NCI-H526 (cell line): Measurements from ENCODE around the gene SRC.

ENCODE experiments used
- DNase-seq, 2 experiments: peaks; one replicate each; lab custom pipeline; 2025; lab: John Stamatoyannopoulos, UW

The SRC gene

DNA sequence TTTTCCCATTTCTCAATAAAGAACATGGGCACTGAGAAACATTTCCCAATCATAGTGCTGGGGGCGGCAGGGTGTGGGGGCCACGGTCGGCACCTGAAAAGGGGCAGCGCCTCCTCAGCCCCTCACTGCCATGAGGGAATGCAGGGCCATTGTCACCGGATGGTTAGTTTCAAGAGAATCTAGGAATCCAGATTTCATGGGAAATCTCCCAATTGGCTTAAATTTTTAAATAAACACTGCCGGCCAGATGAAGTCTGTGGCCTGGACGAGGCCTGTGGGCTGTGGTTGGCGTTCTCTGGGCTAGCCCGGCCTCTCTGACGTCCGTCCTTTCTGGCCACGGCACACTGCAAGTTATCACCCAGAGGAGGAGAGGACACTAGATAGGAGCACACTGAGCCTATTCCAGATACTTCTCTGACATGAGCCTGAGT lies 30.9 kb upstream of the SRC start:
- DNase-seq: no peak

DNA sequence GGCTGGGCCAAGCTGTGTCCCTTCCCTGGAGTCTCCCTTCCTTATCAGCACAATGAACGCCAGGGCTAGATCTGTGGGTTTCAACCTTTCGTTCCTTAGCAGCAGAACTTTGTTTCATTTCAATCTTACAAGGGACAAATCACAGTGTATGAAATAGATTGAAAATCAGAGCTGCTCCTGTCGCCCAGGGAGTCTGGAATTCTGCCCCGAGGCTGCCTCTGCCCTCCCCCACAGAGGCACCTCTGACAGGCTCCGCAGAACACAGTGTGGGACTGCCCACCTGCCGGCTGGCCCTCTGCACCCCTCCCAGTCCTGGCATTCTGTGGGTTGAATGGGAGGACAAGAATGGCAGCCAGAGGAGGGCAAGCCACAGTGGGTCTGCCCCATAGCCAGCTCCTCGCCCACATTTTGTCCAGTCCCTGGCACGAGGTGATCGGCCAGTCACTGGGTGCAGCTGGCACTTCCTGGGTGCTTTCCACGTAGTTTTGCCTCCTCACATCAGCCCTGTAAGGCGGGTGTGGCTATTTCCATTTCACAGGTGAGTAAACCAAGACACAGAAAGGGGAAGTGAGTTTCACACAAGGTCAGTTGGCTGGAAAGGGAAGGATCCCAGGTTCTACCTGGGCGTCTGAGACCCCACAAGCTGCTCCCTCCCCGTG lies 30.4 kb upstream of the SRC start:
- DNase-seq: no peak

DNA sequence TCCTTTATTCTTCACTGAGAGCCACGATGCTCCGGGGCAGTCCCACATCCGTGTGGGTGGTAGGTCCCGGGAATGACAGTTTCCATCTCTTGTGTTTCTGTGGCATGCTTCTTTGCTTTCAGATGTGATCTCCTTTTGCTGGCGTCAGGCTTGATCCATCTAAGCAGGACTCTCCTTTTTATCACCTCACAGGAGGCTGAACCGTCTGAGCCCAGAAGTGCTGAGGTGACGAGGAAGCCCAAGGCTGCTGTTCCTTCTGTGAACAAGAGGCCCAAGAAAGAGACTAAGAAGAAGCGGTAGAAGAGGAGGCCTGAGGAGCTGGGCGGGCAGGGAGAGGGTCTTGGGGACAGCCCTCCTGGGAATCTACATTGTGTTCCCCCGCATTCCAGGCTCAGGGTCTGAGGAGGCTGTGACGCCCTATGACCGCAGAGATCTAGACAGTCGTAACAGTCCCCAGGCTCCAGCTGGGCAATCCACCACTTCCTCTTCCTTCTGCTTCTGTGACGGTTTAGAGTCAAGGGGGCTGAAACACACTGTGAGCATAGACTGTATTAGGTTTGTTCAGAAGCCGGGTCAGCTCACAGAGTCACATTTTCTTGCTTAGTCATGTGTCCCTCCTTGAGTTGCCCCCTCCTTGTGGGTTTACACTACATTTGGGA lies 29.7 kb upstream of the SRC start:
- DNase-seq: no peak

DNA sequence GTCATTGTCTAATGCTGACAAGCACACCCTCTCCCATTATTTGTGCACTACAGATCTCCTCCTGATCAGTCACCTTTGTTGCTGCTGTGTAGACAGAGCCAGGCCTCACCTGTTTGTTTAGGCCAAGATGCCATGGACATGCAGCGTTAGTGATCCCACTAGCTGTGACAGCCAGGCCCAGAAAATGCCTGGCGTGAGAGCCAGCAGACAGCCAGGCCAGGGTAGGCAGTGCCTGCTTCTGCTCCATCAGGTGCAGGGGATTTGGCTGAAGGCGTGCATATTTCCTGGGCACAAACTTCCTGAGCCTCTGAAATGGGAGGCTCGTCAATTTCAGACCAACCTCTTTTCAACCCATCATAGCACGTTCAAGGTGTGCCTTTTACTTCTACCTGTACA lies 29.2 kb upstream of the SRC start:
- DNase-seq: no peak

DNA sequence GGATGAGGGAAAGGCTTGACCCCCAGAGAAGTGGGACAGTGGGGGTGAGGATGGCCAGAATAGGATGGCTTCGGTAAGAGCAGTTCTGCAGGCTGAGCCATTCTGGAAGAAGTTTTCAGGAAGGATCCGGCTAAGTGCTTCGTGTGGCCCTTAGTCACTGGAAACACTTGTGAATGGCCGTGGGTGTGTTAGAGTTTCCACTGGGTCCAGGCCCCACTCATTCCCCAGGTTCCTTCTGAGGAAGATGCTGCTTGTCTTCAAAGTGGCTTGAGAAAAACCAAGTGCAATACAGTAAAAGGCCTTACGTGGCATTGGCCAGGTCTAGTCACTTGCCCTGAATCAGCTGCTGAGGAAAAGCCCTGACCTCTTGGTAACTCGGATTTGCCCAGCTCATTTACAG lies 28.6 kb upstream of the SRC start:
- DNase-seq: no peak

DNA sequence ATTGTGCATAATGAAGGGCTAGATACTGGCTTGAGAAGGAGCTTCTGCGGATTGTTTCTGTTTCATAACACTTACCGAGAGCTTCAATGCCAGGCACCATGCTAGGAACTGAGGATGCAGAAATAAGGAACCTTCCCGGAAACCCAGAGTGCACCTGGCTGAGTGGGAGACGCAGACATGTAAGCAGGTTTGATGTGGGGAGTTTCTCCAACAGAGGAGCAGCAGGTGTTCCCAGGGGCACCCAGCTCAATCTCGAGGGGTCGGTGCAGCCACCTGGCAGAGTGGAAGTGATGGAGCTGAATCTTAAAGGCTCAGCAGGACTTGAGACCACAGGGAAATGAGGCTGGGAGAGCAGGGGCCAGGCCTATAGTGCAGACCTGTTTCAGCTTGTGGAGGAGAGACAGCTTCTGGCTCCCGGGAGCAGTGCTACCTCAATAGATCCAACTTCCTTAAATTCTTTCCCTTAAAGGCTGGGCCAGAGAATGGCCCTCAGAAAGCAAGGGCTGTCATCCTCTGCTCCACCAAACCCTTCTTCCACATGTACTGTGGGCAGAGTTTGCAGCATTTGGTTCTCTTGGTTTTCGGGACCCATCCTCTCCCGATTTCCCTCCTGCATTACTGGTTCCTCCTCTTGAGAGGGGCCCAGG lies 27.8 kb upstream of the SRC start:
- DNase-seq: no peak

DNA sequence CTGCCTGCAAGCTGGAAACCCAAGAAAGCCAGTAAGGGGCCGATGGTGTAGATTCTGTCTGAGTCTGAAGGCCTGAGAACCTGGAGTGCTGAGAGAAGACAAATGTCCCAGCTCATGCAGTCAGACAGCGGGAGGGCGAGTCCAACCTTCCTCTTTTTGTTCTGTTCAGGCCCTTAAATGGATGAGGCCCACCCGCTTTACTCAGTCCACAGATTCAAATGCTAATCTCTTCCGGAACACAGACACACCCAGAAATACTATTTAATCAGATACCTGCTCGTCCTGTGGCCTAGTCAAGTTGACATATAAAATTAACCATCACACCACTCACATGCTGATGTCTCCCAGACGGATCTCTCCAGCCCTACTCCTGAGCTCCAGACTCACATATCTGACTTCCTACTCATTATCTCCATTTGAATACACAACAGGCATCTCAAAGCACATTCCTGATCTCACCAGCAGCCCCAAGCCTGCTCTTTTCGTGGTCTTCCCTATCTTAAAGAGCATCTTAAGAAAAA lies 26.7 kb upstream of the SRC start:
- DNase-seq: no peak

DNA sequence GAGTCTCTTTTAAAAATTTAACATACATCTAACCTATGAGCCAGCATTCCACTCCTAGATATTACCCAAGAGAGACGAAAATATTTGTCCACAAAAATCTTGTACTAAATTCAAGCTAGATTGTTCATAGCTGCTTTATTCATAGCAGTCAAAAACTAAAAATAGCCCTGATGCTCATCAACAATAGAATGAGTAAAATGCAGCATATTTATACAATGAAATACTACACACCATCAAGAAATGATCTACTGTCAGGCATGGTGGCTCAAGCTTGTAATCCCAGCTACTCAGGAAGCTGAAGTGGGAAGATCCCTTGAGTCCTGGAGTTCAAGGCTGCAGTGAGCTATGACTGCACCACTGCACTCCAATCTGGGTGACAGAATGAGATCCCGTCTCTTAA lies 22.0 kb upstream of the SRC start:
- no peak for DNase-seq

DNA sequence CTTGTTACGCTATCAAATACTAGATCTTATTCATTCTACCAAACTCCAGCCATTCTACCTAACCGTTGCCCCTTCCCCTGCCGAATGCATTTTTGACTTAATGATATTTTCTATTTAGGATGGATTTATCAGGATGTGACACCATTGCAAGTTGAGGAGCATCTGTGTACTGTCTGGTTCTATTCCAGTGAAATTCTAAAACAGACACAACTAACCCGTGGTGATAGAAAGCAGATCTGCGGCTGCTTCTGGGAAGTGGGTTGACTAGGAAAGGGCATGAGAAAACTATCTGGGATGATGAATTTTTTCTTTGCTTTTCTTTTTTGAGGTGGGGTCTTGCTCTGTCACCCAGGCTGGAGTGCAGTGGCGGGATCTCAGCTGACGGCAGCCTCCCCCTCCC lies 20.7 kb upstream of the SRC start:
- no peak for DNase-seq

DNA sequence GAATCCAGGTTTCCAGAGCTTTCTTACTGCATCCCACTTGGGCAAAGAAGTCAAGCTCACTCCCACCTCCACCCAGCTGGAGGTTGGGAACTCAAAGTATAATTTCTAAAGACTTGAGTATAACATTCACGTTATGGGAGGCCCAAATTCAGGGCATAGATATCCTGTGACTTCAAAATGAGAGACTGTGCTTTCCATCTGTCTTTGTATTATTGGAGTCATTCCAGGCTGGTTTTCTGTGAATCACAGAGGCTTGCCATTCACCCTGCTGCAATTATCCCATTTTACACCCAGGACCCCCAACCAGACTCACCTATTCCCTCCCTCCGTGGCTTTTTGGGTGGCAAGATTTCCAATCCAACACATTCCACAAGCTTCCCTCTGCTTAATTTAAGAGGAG lies 19.3 kb upstream of the SRC start:
- DNase-seq: no peak

DNA sequence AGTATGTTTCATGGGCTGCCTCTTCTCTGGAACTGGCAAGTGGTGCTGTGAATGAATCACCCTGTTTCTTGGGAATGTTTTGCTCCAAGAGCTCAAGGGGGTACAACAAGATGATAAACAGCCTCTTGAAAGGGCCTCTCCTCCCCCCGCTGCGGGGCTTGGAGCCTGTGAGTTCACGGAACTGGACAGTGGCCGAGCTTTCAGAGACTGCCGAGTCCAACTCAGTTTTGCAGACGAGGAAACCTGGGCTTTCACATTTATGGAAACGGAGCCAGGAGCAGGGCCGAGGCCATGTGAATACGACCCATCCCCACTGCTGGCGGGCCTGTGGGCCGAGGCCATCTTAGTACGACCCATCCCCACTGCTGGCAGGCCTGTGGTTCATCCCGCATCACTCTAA lies 18.2 kb upstream of the SRC start:
- DNase-seq: no peak

DNA sequence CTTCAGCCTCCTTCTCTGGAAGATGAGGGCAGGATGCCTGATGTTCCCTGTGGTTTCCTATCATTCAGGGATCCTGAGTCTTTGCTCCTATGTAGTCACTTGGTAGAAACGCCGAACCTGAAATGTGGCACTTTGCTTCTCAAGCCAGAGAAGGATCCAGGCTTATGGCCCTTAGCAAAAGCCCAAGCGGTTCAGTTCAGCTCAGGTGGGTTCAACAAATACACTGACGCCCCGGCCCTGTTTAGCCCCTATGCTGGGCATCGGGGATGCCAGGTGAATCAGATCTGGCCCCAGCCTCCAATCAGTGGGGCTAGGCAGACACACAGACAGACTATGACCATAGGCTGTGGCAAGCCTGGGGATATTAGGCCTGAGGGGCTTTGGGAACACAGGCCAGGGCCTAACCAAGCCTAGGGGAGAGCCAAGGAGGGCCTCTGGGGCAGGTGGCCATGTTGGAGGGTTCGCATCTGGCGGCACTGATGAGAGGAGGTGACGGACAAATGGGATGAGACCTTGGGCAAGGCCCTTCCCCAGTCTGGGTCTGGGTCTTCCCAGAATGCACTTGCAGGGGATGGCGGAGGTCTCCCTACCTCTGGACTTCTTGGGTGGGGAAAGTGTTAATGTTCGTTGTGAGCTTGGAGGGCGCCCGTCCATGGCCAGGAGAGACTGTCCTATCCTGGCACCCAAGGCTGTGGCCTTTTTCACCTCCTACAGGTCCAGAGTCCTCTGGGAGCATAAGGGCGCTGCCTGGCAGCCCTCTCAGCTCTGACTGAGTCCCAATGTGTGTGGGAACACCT lies 17.6 kb upstream of the SRC start:
- no peak for DNase-seq

DNA sequence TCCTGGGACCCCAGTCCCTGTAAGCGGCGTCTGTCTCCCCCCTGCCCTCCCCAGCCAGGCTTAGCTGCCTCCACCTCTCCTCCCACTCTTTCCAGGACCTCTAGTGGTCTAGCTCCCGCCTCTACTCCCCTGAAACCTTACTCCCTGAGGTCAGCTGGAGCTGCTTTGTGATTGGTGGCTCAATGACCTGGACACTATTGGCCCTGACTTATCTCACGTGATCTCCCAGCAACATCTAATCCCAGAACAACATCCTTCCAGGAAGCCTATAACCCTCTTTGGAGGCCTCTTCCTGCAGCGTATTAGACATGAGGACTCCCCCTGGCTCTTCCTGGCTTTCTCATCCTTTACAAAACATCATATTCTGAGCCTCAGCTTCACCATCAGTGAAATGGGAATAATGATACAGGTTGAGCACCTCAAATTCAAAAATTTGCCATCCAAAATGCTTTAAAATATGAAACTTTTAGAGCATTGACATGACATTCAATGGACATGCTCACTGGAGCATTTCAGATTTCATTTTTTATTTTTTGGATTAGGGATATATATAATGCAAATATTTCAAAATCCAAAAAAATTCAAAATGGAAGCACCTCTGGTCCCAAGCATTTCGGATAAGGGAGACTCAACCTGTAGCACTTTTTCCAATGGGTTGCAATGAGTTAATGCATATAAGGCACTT lies 16.3 kb upstream of the SRC start:
- no peak for DNase-seq

DNA sequence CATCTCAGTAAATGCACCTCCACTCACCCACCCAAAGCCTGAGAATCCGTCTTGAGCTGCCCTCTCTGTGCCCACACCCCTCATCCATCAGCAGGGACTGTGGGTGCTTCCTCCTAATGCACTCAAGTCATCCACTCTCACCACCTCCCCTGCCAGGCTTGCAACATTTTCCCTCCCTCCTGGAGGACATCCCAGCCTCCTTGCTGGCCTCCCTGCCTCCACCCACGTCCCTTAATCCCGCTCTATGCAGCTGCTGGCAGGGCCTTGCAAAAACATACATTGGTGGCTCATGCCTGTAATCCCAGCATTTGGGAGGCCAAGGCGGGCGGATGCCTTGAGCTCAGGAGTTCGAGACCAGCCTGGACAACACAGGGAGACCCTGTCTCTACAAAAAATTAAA lies 15.6 kb upstream of the SRC start:
- no peak for DNase-seq

DNA sequence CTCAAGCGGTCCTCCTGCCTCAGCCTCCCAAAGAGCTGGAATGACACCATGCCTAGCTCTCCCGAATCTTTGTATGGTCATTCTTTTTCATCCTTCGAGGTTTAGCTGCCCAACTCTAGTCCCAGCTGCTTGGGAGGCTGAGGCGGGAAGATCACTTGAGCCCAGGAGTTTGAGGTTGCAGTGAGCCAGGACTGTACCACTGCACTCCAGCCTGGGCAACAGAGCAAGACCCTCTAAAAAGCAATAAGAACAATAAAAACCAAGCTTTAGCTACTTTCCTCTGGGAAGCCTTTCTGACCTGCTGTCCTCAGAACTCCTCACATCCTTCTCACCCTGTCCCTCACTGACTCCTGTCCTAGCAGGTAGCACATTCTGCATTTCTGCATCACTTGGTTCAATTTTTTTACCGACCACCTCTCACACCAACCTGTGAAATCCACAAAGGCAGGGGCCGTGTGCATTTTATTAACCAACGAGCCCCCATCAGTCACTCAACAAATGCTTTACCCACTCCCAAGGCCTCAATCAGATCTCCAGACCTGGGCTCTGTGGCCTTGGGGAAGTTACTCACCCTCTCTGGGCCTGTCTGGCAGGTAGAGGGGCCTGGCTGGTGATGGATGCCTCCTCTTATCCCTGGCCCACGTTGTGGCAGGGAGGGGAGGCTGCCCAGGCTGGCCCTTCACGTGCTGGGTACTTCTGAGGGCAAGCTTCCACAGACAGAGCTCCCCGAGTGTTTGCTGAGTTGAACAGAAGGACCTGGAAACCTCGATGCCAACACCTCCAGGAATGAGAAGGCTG lies 14.7 kb upstream of the SRC start:
- DNase-seq: no peak

DNA sequence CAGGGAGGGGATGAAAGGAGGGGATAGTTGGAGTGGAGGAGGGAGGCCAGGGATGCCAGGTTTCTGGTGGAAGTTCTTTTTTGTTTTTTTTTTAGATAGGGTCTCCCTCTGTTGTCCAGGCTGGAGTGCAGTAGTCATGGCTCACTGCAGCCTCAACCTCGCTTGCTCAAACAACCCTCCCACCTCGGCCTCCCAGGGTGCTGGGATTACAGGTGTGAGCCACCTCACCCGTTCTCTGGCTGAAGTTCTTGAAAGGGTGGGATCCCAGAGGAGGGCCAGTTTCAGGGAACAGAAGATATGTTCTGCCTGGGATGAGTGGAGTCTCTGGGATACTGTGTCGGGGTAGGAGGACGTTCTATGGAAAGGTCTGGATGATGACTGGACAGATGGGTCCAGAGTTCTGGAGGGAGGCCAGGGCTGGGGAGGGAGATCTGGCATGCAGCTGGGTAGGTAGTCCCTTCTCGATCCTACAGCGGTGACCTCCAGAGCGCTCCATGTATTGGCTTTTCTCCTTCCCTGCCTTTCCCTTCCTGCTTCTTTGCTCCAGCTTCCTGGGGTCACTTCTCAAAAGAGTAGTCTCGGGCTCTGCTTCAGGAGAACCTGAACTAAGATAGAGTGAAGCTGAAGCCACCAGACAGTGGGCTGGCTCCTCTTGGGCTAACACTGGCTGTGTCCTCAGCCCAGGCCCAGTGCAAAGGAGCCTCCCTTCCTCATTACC lies 12.7 kb upstream of the SRC start:
- no peak for DNase-seq

DNA sequence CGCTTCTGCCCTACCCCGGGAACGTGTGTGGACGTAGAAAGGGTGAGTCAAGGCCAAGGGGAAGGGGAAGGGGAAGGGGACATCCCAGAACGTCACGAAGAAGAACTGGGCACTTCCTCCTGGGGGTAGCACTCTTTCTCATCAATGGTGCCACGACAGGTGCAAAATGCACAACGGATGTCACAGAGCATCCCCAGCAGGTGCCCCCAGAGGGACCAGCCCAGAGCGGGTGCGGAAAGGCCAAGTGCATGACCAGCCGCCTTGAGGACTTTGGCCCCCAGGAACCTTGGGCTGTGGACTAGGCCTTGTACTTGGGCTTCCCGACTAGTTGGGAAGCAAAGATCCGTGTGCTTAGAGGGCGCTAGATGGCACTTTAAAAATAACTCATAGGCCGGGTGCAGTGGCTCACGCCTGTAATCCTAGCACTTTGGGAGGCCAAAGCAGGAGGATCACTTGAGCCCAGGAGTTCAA lies 12.1 kb upstream of the SRC start:
- no peak for DNase-seq

DNA sequence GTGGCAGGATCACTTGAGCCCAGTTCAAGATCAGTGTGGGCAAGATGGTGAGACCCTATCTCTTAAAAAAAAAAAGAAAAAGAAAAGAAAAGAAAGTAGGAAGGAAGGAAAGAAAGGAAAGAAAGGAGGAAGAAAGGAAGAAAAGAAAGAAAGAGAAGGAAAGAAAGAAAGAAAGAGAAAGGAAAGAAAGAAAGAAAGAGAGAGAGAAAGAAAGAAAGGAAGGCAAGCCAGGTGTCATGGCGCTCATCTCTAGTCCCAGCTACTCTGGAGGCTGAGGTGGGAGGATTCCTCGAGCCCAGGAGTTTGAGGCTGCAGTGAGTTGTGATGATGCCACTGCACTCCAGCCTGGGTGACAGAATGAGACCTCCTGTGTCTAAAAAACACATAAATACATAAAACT lies 11.5 kb upstream of the SRC start:
- no peak for DNase-seq

DNA sequence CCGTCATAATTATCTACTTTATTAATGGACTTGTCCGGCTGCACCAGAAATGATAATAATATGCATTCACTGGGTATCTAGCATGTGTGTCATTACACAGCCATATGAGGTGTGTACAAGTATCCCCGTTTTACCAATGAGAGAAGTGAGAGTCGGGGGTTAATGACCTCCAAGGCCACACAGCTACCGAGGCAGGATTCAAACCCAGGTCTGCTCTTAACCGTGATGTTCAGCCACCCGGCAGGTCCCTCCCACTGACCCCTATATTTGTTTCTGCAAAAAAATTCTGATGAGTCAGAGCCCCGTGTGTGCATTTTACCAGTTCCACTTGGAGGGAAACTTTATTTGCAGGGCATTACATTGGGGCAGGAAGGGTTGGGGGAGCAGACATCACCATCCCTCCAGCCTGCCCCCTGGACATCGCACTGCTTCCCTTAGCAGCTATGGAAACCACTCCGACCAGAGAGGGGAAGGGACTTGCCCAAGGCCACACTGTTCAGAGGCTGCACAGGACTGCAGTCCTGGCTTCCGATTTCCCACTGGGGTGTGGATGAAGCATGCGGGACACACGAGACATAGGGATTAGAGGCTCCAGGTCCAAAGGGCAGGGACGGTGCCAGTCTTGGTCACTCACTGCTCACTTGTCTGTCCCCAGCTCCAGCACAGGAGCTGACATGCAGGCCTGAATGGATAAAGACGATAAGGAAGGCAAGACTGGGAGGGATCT lies 10.1 kb upstream of the SRC start:
- DNase-seq: no peak
